K562 (cell line): ENCODE data around the gene CD8A. TPM values are rescaled to one million over a fixed set of nuclear protein-coding genes. Genes with fewer than 3 reads are reported as not detected.

Experiments used
- ATAC-seq: fragments of 200-7000 bp; cut with Tn5 transposase; 3 replicates; pipeline ENCODE4 v1.9.1; 2020; ENCODE audit warnings: moderate library complexity
- BruUV-seq: library from RNA; stranded (reverse); fragments of 400-500 nt; replicated peaks from 2 replicates; lab custom pipeline; 2021; lab: Mats Ljungman, UMichigan
- CTCF ChIA-PET: fragments of 300-600 bp; formaldehyde crosslinking; extraction: SDS; loops from one replicate; lab custom pipeline; 2021; ENCODE audit warnings: low intra/inter-chr PET ratio; lab: Yijun Ruan, JAX
- POLR2A ChIA-PET: fragments of 300-600, 350-650 bp; sonication (Branson Sonifier 250); formaldehyde crosslinking; extraction: SDS; loops from one replicate; lab custom pipeline; 2021; ENCODE audit warnings: antibody characterized with exemption, inconsistent platforms; lab: Yijun Ruan, JAX
- DNase-seq, 4 experiments: peaks; one replicate each; pipeline versions ENCODE4 v3.0.0 to v3.0.0-alpha.2; 2011 to 2018; ENCODE audit warnings: low spot score in 3 of 4, mixed read lengths in 3 of 4; ENCODE audit errors: extremely low read depth in 1 of 4
- FAIRE-seq: peaks from 2 replicates; lab custom pipeline; 2011; peaks lifted over from hg19 to GRCh38; lab: Jason Lieb, UNC
- H2AFZ ChIP-seq: 2 replicates; pipeline ENCODE4 v1.6.0; 2011; ENCODE audit warnings: low read depth, low read length, control low read depth, inconsistent platforms
- H3K27ac ChIP-seq: fragments of 200-600 bp; 3 replicates; pipeline ENCODE4 v1.8.0; 2011; ENCODE audit warnings: low read depth, mild to moderate bottlenecking, control low read depth, inconsistent platforms, low read length, moderate library complexity, mixed read lengths; ENCODE audit errors: extremely low read depth
- H3K27me3 ChIP-seq, 2 experiments: fragments of 300-600 bp in 1 of 2; 2 replicates in 1 of 2; 3 replicates in 1 of 2; pipeline versions ENCODE4 v1.6.0 to v1.8.0; 2011; ENCODE audit warnings: inconsistent platforms in 2 of 2, low read length in 2 of 2, mild to moderate bottlenecking in 1 of 2, mixed read lengths in 1 of 2, moderate library complexity in 1 of 2; ENCODE audit not compliant: control insufficient read depth in 2 of 2, insufficient read depth in 2 of 2
- H3K36me3 ChIP-seq: fragments of 300-600 bp; 3 replicates; pipeline ENCODE4 v1.8.0; 2011; ENCODE audit warnings: mild to moderate bottlenecking, low read length, inconsistent platforms; ENCODE audit not compliant: control insufficient read depth, insufficient read depth
- H3K4me1 ChIP-seq, 2 experiments: fragments of 200-600 bp in 1 of 2; replicated peaks in 1 of 2; 2 replicates in 1 of 2; 3 replicates in 1 of 2; pipeline versions ENCODE4 v1.5.1 to v1.8.0; 2011; ENCODE audit warnings: inconsistent platforms in 2 of 2, low read length in 2 of 2, mild to moderate bottlenecking in 1 of 2, mixed read lengths in 1 of 2, moderate library complexity in 1 of 2; ENCODE audit not compliant: control insufficient read depth in 2 of 2, insufficient read depth in 2 of 2
- H3K4me2 ChIP-seq: 2 replicates; pipeline ENCODE4 v1.6.1; 2011; ENCODE audit warnings: low read length, control low read depth, inconsistent platforms, mixed read lengths; ENCODE audit not compliant: insufficient read depth
- H3K4me3 ChIP-seq: fragments of 200-600 bp; sonication (generic), shearing (Covaris generic); 2 replicates; pipeline ENCODE4 v1.5.1; 2016; ENCODE audit warnings: control low read depth, inconsistent platforms
- H3K79me2 ChIP-seq: fragments of 200-600 bp; 3 replicates; pipeline ENCODE4 v1.8.0; 2011; ENCODE audit warnings: low read length, inconsistent platforms; ENCODE audit not compliant: control insufficient read depth, insufficient read depth
- H3K9ac ChIP-seq, 2 experiments: 2 replicates each; pipeline versions ENCODE4 v1.6.0 to v1.6.1; 2011; ENCODE audit warnings: low read depth in 2 of 2, low read length in 2 of 2, control low read depth in 1 of 2, inconsistent platforms in 1 of 2, mild to moderate bottlenecking in 1 of 2, mixed read lengths in 1 of 2; ENCODE audit not compliant: insufficient read depth in 1 of 2
- H3K9me1 ChIP-seq: one replicate; pipeline ENCODE4 v1.6.0; 2011; ENCODE audit warnings: inconsistent platforms, mild to moderate bottlenecking, low read length, moderate library complexity; ENCODE audit not compliant: control insufficient read depth, insufficient read depth
- H3K9me3 ChIP-seq: replicated peaks from 2 replicates; pipeline ENCODE4 v1.5.1; 2011; ENCODE audit warnings: low read depth, low read length, inconsistent platforms; ENCODE audit not compliant: control insufficient read depth, insufficient read depth
- H4K20me1 ChIP-seq: replicated peaks from 2 replicates; pipeline ENCODE4 v1.6.1; 2011; ENCODE audit warnings: low read length, inconsistent platforms, mixed read lengths; ENCODE audit not compliant: control insufficient read depth, insufficient read depth
- ARNT ChIP-seq, 2 experiments: fragments of 450-650 bp; IDR thresholded peaks; 2 replicates each; pipeline ENCODE4 v1.6.1; 2016; ENCODE audit warnings: mild to moderate bottlenecking in 1 of 2
- HDAC1 ChIP-seq, 2 experiments: fragments of 450-650 bp; IDR thresholded peaks; 2 replicates each; pipeline ENCODE4 v1.6.1; 2016 to 2017; ENCODE audit warnings: inconsistent platforms in 1 of 2, mild to moderate bottlenecking in 1 of 2, moderate library complexity in 1 of 2
- NONO ChIP-seq, 2 experiments: fragments of 200-400 bp in 1 of 2; fragments of 450-650 bp in 1 of 2; formaldehyde crosslinking in 1 of 2; IDR thresholded peaks; 2 replicates each; pipeline ENCODE4 v1.6.1; 2017; ENCODE audit warnings: low read depth in 2 of 2, mild to moderate bottlenecking in 2 of 2, moderate library complexity in 2 of 2, low read length in 1 of 2
- RBM15 ChIP-seq: fragments of 200-400 bp; formaldehyde crosslinking; IDR thresholded peaks from 2 replicates; pipeline ENCODE4 v1.6.1; 2018; ENCODE audit warnings: mild to moderate bottlenecking, low read length, moderate library complexity; ENCODE audit not compliant: insufficient read depth
- RFX5 ChIP-seq: IDR thresholded peaks from 2 replicates; pipeline ENCODE4 v1.6.1; 2011; ENCODE audit warnings: low read depth, mild to moderate bottlenecking, improper control_type of control experiment, low read length
- ZNF263 ChIP-seq: sonication (generic); formaldehyde crosslinking; IDR thresholded peaks from 2 replicates; pipeline ENCODE4 v1.8.0; 2022; ENCODE audit warnings: mild to moderate bottlenecking, missing genetic modification reagents, borderline replicate concordance
- ZSCAN29 ChIP-seq: fragments of 450-650 bp; IDR thresholded peaks from 2 replicates; pipeline ENCODE4 v1.6.1; 2017
- WGBS: fragments of 100-300 bp; shearing (Covaris generic); methylation state at CpG from one replicate; pipeline ENCODE4 v1.1.6; 2016; ENCODE audit warnings: low coverage, mixed read lengths; ENCODE audit not compliant: insufficient coverage; ENCODE audit errors: missing lambda C conversion rate; 5-methylcytosine and 5-hydroxymethylcytosine counted together
- in situ Hi-C: fragments of 300-500 bp; cut with MboI; formaldehyde crosslinking; loops from 4 replicates; pipeline ENCODE4 v1.15.0; 2018; ENCODE audit warnings: inconsistent platforms, mixed read lengths
- intact Hi-C: fragments of 100-400 bp; cut with micrococcal nuclease; formaldehyde crosslinking; loops from 2 replicates; pipeline ENCODE4 v1.14.2; 2022
- polyA plus RNA-seq, 8 experiments: library from polyadenylated mRNA; depleted of rRNA in 4 of 8; stranded (reverse) in 5 of 8; unstranded in 3 of 8; fragments of >200 nt; fragmentation: Nextera tagmentation in 2 of 8; fragmentation: Illumina TruSeq in 1 of 8; extraction: Ambion mirVana in 2 of 8; extraction: Trizol in 1 of 8; gene quantifications; 2 replicates each; pipeline versions ENCODE4 v1.2.1 to v1.2.3, GENCODE V29; 2011 to 2014; ENCODE audit warnings: inconsistent platforms in 1 of 8, missing spikeins in 1 of 8
- total RNA-seq, 7 experiments: library from RNA; depleted of rRNA in 6 of 7; stranded (reverse); fragments of >200 nt in 6 of 7; fragmentation: Illumina TruSeq in 2 of 7; extraction: Trizol in 2 of 7; gene quantifications; 2 replicates each; pipeline versions ENCODE4 v1.2.1 to v1.2.3, GENCODE V29; 2011 to 2021; ENCODE audit warnings: low replicate concordance in 1 of 7
- TF ChIP-seq, protein P1 (sequence below): fragments of 250-450 bp; sonication (Bioruptor Pico); IDR thresholded peaks from 2 replicates; pipeline ENCODE4 v1.5.1; 2021; ENCODE audit warnings: mild to moderate bottlenecking

CD8A gene
- total and polyA plus RNA-seq, 9 of the 15 experiments (the other 6 are each of a cell fraction or from before 2014, with no cell fraction given): 0.07 TPM; not detected in 8

DNA sequence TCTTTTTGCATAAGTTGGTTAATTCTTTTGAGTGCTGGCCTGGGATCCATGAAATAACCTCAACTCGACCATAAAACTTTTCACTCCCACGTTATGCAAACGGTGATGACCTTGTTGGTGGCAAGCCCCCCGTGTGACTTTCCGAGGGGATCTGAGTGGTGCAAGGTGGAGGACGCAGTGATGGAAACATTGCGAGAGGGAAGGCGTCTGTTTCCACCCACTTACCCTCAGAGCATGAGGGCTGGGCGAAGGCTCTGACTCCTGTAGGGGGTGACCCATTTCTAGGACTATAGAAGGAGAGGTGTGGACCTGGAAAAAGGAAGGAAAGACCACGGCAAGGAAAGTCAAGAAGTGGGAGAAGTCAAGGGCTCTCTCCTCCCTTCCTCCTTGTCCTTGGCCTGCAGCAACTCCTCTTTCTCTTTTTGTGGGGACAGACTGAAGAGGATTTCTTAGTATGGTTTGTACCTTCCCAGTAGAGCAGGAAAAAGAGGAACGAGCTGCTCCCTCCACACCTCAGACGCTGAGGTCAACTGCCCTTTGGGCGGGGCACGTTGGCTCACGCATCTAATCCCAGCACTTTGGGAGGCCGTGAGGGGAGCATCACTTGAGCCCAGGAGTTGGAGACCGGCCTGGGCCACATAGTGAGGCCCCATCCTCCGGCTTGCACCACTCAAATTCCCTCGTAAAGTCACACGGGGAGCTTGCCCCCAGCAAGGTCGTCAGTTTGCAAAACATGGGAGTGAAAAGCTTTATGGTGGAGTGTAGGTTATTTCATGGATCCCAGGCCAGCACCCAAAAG, 15.5 kb upstream of the CD8A start:
- intact Hi-C loops: no loop called here
- no peak overlapping the region for H3K4me2 ChIP-seq

More for the DNA sequence above, 15.5 kb upstream of the CD8A start:
- peaks cover 4 to 31% of the 10 kb centered on the region in 2 experiments; a peak in 4 of 5 replicates for H3K27me3 ChIP-seq
- H3K4me3 ChIP-seq: no peak overlapping the region
- H3K4me1 ChIP-seq: peaks cover 3 to 19% of the 10 kb centered on the region in 2 experiments; a peak in 3 of 5 replicates
- ChIA-PET POLR2A (interaction anchor here (0.6 kb wide), 1 partner anchor 26 kb away, joined by 3 read pairs; no protein-coding TSS in a partner anchor), CTCF (no interaction called here)
- H2AFZ ChIP-seq: no peak overlapping the region
- no peak for ATAC-seq
- no peak for FAIRE-seq
- no peak for DNase-seq
- no peaks in the 10 kb centered on the region for H3K36me3 ChIP-seq
- BruUV-seq: no TSS peak
- no peak for TF ChIP-seq RBM15
- TF ChIP-seq RFX5: no peak
- no peak for TF ChIP-seq HDAC1 (IDR thresholded peaks at IDR 0.05)
- no peak for TF ChIP-seq NONO (IDR thresholded peaks at IDR 0.05; ENCODE audit: low read depth in 2 of 2, low read length in 1 of 2)
- TF ChIP-seq ARNT (IDR thresholded peaks at IDR 0.05): no peak
- TF ChIP-seq, protein P1, sequence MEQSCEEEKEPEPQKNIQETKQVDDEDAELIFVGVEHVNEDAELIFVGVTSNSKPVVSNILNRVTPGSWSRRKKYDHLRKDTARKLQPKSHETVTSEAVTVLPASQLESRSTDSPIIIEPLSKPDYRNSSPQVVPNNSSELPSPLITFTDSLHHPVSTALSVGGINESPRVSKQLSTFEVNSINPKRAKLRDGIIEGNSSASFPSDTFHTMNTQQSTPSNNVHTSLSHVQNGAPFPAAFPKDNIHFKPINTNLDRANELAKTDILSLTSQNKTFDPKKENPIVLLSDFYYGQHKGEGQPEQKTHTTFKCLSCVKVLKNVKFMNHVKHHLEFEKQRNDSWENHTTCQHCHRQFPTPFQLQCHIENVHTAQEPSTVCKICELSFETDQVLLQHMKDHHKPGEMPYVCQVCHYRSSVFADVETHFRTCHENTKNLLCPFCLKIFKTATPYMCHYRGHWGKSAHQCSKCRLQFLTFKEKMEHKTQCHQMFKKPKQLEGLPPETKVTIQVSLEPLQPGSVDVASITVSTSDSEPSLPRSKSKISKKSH (CRISPR knock-in tag): no peak
- no peak for TF ChIP-seq ZSCAN29
- no peak for TF ChIP-seq ZNF263 (CRISPR knock-in tag)
- H3K27ac ChIP-seq: no peak overlapping the region
- H3K9me3 ChIP-seq: no peaks in the 10 kb centered on the region
- H3K9ac ChIP-seq: no peak overlapping the region
- H3K9me1 ChIP-seq: no peaks in the 10 kb centered on the region
- WGBS: 1% methylated on average over 20 of the region's 21 CpGs
- no peaks in the 10 kb centered on the region for H3K79me2 ChIP-seq
- H4K20me1 ChIP-seq: no peaks in the 10 kb centered on the region
- in situ Hi-C loops: no loop called here
